ENCODE measurements around the gene SLAIN1. TPM values are rescaled to one million over a fixed set of nuclear protein-coding genes. Genes with fewer than 3 reads are reported as not detected.

The SLAIN1 gene
- total RNA-seq, 1 experiment from 2014 or later = 314 TPM

GRCh38 chr13:77774181-77774580 lies 76.7 kb downstream of the SLAIN1 start:
- Histone ChIP-seq H3K27ac (ENCODE audit: low read depth, low read length, poor library complexity, severe bottlenecking) (no peak overlapping the region), H3K27me3 (replicated peaks; ENCODE audit: insufficient read depth, low read depth, low read length, poor library complexity) (no peaks in the 10 kb centered on the region), H3K36me3 (ENCODE audit: insufficient read depth, low read length, poor library complexity, severe bottlenecking) (peaks cover under 1% of the 10 kb centered on the region), H3K4me1 (ENCODE audit: insufficient read depth, low read length, poor library complexity, severe bottlenecking) (peaks cover 9% of the 10 kb centered on the region), H3K9me3 (ENCODE audit: low read depth, low read length, poor library complexity, severe bottlenecking) (no peaks in the 10 kb centered on the region), H3K4me3 (ENCODE audit: low read depth, low read length, poor library complexity, severe bottlenecking) (no peak overlapping the region)
- no peak for DNase-seq (ENCODE audit: low spot score)
- BruUV-seq (replicated peaks) = no TSS peak
- ChIA-PET POLR2A (ENCODE audit: low non-redundant PET) (no interaction called here), CTCF (no interaction called here)
- intact Hi-C loops (cut with micrococcal nuclease; ENCODE audit: unreplicated experiment) = no loop called here
- TF ChIP-seq CTCF (conservative IDR thresholded peaks at IDR 0.05; ENCODE audit: low read depth, low read length) (no peak), EZH2 (IDR thresholded peaks at IDR 0.05; ENCODE audit: borderline replicate concordance, low read depth, low read length, poor library complexity, severe bottlenecking) (no peak)

- no peaks in the 10 kb centered on the region for H3K27me3 ChIP-seq (replicated peaks; ENCODE audit: insufficient read depth, low read depth, low read length, poor library complexity)
- H3K36me3 ChIP-seq (ENCODE audit: insufficient read depth, low read length, poor library complexity, severe bottlenecking) = no peaks in the 10 kb centered on the region
- ChIA-PET CTCF (interaction anchor here (0.6 kb wide), 1 partner anchor 25 kb away, joined by 5 read pairs; no protein-coding TSS in a partner anchor), POLR2A (ENCODE audit: low non-redundant PET) (no interaction called here)
- DNase-seq (ENCODE audit: low spot score) = no peak
- TF ChIP-seq CTCF (conservative IDR thresholded peaks at IDR 0.05; ENCODE audit: low read depth, low read length) = no peak
- TF ChIP-seq EZH2 (IDR thresholded peaks at IDR 0.05; ENCODE audit: borderline replicate concordance, low read depth, low read length, poor library complexity, severe bottlenecking) = no peak
- H3K9me3 ChIP-seq (ENCODE audit: low read depth, low read length, poor library complexity, severe bottlenecking) = no peaks in the 10 kb centered on the region
- no peak overlapping the region for H3K27ac ChIP-seq (ENCODE audit: low read depth, low read length, poor library complexity, severe bottlenecking)
- peaks cover 16% of the 10 kb centered on the region for H3K4me1 ChIP-seq (ENCODE audit: insufficient read depth, low read length, poor library complexity, severe bottlenecking)
- intact Hi-C loops (cut with micrococcal nuclease; ENCODE audit: unreplicated experiment) = no loop called here
- no TSS peak for BruUV-seq (replicated peaks)
- H3K4me3 ChIP-seq (ENCODE audit: low read depth, low read length, poor library complexity, severe bottlenecking) = no peak overlapping the region
Measured at GRCh38 chr13:77776704-77777103, 79.2 kb downstream of the SLAIN1 start.

GRCh38 chr13:77779552-77780272 lies 82.2 kb downstream of the SLAIN1 start:
- H3K9me3 ChIP-seq (ENCODE audit: low read depth, low read length, poor library complexity, severe bottlenecking) = no peaks in the 10 kb centered on the region
- no peak overlapping the region for H3K27ac ChIP-seq (ENCODE audit: low read depth, low read length, poor library complexity, severe bottlenecking)
- peaks cover 14% of the 10 kb centered on the region for H3K4me1 ChIP-seq (ENCODE audit: insufficient read depth, low read length, poor library complexity, severe bottlenecking)
- H3K27me3 ChIP-seq (replicated peaks; ENCODE audit: insufficient read depth, low read depth, low read length, poor library complexity) = no peaks in the 10 kb centered on the region
- BruUV-seq (replicated peaks) = no TSS peak
- POLR2A ChIA-PET (ENCODE audit: low non-redundant PET) = no interaction called here
- peak; percentile 78 for DNase-seq (ENCODE audit: low spot score)
- H3K4me3 ChIP-seq (ENCODE audit: low read depth, low read length, poor library complexity, severe bottlenecking) = no peak overlapping the region
- H3K36me3 ChIP-seq (ENCODE audit: insufficient read depth, low read length, poor library complexity, severe bottlenecking) = no peaks in the 10 kb centered on the region
- intact Hi-C loops (cut with micrococcal nuclease; ENCODE audit: unreplicated experiment) = loop anchor here (1.0 to 5.0 kb wide), 2 partner anchors 138 to 342 kb away; partner anchors contain the start of gene EDNRB
- TF ChIP-seq CTCF (conservative IDR thresholded peaks at IDR 0.05; ENCODE audit: low read depth, low read length) = peak; percentile 77
- no peak for TF ChIP-seq EZH2 (IDR thresholded peaks at IDR 0.05; ENCODE audit: borderline replicate concordance, low read depth, low read length, poor library complexity, severe bottlenecking)
- CTCF ChIA-PET = interaction anchor here (1.0 kb wide), 1 partner anchor 342 kb away, joined by 3 read pairs; no protein-coding TSS in a partner anchor

Data from A673 (cell line).